Keratinocyte (primary cell): ENCODE measurements around the gene API5.

ENCODE experiments used
- CTCF ChIP-seq, 3 experiments: IDR thresholded peaks in 1 of 3; conservative IDR thresholded peaks in 1 of 3; optimal IDR thresholded peaks in 1 of 3; 2 replicates in 2 of 3; 3 replicates in 1 of 3; pipeline versions ENCODE3 to v1.5.1; 2011; ENCODE audit warnings: low read length in 3 of 3, mild to moderate bottlenecking in 3 of 3, moderate library complexity in 2 of 3, control low read depth in 1 of 3, inconsistent platforms in 1 of 3; ENCODE audit not compliant: insufficient read depth in 2 of 3; ENCODE audit errors: extremely low read depth in 1 of 3
- EZH2 ChIP-seq: IDR thresholded peaks from one replicate; pipeline ENCODE4 v1.6.1; 2012; ENCODE audit warnings: inconsistent platforms, mild to moderate bottlenecking, low read length, moderate library complexity

DNA sequence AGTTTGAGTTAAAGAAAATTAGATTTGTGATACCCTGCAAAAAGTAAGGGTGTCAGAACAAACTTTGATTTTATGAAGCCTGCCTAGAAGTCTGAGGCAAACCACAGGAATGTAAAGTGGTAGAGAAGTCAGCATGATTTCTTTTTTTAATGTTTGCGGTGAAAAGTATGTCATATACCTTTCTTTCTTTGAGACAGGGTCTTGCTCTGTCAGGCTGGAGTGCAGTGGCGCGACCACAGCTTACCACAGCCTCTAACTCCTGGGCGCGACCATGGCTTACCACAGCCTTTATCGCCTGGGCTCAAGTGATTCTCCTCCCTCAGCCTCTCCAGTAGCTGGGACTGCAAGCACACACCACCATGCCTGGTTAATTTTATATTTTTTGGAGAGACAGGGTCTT, 4.7 kb downstream of the API5 start:
- TF ChIP-seq CTCF (optimal IDR thresholded peaks at IDR 0.05 in 1 of 3, IDR thresholded peaks at IDR 0.05 in 1 of 3, conservative IDR thresholded peaks at IDR 0.05 in 1 of 3; ENCODE audit: extremely low read depth in 1 of 3, insufficient read depth in 2 of 3, low read length in 3 of 3) (no peak), EZH2 (no peak)
